HK-2 (cell line): Measurements from ENCODE around the gene MAD1L1.
"Not testable (repeated sequence)": the region's sequence is repeated elsewhere in the genome, so short reads cannot be mapped to it uniquely, and the experiment has no call there.

Experiments used
- DNase-seq: peaks from one replicate; pipeline ENCODE4 v3.0.0-alpha.2; 2018; ENCODE audit not compliant: unreplicated experiment

MAD1L1 gene

DNA sequence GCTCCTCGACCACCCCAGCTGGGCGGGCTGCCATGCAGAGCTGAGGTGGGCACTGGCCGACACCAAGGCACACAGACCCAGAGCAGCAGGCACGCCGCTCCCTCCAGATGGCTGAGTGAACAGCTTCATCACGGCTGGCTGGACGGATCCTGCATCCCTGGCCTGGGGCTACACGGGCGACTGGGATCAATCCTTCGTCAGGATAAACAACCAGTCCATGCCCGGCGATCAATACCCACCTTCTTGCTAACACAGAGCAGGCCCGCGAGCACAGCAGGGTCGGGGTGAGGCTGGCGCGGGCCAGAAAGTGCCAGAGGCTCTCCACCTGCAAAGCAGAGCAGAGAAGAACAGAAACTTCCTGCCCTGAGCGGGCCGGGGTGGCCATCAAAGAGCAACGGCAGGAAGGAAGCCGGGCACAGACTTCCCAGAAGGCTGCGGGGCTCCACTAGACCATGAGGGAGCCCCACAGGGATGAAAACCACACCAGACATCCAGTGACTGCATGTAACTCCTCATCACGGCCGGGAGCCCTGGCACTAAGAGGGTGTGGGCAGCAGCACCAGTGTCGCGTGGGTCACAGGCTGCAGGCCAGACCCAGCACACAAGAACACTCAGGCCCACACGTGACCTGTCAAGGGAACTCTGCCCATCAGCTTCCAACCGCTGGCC lies 166.4 kb downstream of the MAD1L1 start:
- DNase-seq = no peak

- DNase-seq = no peak
Observed at GRCh38 chr7:2065528-2065927, 167.2 kb downstream of the MAD1L1 start.

DNA sequence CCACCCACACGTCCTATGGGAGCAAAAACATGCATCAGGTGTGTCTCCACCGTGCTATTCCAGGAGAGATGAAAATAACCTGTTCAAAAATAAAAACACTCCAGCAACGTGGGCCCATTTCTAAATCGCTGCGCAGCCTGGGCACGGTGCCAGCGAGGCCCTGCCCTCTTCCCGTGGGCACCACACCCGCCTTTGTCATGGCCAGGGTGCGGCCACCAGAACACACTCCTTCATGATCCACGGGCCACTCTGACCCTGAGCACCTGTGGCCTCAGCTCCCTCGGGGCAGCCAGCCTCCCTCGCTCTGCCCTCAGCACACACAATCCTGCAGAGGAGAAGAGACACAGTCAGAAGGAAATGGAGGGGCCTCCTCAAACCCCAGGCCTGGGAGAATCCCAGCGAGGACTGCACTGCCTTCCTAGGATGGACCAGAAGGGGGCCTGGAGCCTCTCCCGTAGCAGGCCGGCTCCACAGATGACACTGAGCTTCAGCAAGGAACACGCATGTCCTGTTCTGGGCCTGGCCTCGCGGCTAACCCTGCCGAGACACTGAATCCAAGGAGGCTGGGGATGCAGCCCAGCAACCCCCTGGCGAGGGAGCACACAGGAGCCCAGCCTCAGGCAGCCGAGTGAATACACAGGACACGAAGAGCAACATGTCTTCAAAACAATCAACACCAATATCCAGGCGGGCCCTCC lies 169.0 kb downstream of the MAD1L1 start:
- DNase-seq = no peak

DNA sequence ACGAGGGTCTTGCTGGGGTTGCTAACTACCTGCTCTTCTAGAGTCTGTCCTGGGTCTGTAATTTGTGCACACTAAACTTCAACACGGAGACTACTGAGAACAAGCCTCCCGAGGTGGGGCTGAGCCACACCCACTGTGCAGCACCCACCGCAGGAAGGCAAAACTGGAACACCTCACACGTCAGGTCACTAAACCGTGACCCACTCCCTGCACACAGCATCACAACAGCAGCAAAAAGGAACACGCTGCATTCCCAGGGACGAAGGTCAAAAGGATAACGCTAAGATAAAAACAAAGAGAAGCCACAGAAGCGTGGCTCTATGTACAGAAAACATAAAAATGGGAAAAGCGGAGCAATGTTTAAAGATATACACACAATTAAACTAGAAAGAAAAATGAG lies 170.1 kb downstream of the MAD1L1 start:
- no peak for DNase-seq

DNA sequence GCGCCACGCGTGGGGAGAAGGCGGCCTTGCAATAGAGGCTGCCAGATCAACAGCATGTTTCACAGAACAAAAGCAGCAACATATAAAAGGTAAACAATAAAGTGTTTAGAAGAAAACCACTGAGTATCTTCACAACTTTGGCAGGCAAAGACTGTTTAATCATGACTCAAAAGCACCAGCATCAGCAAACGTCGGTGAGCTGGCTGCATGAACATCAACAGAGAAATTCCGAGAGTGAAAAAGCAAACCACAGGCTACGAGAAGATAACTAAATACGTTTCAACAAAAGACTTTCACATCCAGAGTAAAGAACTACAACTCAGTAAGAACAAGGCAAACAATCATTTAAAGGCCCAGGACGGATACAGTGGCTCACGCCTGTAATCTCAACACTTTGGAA lies 172.0 kb downstream of the MAD1L1 start:
- no peak for DNase-seq

- no peak for DNase-seq
Observed at GRCh38 chr7:2059964-2060700, 172.6 kb downstream of the MAD1L1 start.

DNA sequence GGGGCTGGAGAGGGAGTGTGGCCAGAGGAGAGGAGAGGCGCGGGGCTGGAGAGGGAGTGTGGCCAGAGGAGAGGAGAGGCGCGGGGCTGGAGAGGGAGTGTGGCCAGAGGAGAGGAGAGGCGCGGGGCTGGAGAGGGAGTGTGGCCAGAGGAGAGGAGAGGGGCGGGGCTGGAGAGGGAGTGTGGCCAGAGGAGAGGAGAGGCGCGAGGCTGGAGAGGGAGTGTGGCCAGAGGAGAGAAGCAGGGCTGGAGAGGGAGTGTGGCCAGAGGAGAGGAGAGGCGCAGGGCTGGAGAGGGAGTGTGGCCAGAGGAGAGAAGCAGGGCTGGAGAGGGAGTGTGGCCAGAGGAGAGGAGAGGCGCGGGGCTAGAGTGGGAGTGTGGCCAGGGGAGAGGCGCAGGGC lies 174.5 kb downstream of the MAD1L1 start:
- DNase-seq = not testable (repeated sequence)

- no peak for DNase-seq
Observed at GRCh38 chr7:2055956-2056355, 176.8 kb downstream of the MAD1L1 start.

GRCh38 chr7:2054927-2055326 lies 177.8 kb downstream of the MAD1L1 start:
- DNase-seq = no peak

DNA sequence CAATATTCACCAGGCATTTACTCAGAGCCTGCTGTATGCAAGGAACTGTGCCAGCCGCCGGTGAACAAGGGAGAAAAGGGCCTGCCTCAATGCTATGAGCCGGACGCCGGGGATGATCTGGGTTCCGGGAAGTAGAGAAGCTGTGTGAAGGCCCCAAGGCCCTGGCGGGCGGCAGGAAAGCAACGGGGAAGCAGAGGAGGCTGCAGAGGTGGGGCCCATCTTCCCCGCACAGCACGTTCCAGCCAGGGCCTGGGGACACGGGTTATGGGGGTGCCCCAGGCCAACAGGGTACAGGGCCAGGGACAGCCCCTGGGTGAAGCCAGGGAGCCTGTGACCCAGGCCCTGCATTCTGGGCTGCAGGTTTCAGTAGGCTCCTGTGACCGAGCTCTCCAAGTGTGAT lies 179.3 kb downstream of the MAD1L1 start:
- DNase-seq = no peak

- DNase-seq = no peak
Observed at GRCh38 chr7:2052657-2053048, 180.1 kb downstream of the MAD1L1 start.

GRCh38 chr7:2051707-2052656 lies 180.8 kb downstream of the MAD1L1 start:
- DNase-seq = no peak

DNA sequence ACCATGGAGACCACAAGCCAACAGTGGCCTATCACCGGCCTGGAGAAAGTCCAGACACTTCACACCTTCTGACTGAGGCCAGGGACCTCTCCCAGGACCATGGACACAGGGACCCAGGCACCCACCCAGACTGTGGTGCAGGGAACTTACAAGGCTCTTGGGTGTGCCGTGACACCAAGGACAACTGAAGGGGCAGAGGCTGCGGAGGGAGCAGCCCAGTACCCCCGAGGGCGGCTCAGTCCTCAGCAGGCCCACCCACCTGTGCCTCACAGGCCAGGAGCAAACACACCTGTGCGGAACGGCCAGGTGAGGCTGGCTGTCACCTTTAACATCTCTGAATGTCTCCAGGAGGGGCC lies 182.3 kb downstream of the MAD1L1 start:
- no peak for DNase-seq

DNA sequence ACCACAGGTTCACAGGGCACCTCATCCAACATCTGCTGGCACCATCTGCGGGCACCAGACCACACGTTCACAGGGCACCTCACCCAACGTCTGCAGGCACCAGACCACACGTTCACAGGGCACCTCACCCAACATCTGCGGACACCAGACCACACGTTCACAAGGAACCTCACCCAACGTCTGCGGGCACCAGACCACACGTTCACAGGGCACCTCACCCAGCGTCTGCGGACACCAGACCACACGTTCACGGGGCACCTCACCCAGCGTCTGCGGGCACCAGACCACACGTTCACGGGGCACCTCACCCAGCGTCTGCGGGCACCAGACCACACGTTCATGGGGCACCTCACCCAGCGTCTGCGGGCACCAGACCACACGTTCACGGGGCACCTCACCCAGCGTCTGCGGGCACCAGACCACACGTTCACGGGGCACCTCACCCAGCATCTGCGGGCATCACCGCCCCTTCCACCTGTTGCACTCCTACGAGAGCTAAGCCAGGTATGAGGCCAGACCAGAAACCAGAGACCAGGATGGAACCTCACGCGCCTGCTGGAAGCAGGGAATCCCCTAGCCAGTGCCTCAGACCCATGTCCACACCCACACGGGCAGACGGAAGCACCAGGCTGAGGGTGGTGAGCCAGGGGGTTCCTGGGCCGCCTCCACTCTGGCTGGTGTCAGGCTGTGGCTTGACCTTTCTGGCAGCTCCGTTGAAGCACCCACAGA lies 182.8 kb downstream of the MAD1L1 start:
- no peak for DNase-seq

- DNase-seq = no peak
Observed at GRCh38 chr7:2049111-2049781, 183.5 kb downstream of the MAD1L1 start.

GRCh38 chr7:2048531-2048930 lies 184.2 kb downstream of the MAD1L1 start:
- no peak for DNase-seq

DNA sequence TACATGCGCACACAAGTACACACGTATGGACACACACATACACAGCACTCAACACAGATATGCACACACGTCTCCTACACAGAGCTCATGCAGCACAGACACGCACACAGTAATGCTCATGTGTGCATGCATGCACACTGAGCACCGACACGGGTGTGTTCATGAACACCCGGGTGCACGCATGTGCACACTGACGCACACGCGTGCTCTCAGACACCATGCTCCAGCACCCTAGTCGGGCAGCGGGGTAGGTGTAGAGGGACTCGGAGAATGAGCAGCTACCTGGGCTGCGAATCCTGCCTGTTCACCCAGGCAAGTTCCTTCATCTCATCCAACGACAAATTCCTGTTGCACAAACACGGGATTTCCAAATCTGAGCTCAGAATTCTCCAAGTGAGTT lies 184.7 kb downstream of the MAD1L1 start:
- no peak for DNase-seq

DNA sequence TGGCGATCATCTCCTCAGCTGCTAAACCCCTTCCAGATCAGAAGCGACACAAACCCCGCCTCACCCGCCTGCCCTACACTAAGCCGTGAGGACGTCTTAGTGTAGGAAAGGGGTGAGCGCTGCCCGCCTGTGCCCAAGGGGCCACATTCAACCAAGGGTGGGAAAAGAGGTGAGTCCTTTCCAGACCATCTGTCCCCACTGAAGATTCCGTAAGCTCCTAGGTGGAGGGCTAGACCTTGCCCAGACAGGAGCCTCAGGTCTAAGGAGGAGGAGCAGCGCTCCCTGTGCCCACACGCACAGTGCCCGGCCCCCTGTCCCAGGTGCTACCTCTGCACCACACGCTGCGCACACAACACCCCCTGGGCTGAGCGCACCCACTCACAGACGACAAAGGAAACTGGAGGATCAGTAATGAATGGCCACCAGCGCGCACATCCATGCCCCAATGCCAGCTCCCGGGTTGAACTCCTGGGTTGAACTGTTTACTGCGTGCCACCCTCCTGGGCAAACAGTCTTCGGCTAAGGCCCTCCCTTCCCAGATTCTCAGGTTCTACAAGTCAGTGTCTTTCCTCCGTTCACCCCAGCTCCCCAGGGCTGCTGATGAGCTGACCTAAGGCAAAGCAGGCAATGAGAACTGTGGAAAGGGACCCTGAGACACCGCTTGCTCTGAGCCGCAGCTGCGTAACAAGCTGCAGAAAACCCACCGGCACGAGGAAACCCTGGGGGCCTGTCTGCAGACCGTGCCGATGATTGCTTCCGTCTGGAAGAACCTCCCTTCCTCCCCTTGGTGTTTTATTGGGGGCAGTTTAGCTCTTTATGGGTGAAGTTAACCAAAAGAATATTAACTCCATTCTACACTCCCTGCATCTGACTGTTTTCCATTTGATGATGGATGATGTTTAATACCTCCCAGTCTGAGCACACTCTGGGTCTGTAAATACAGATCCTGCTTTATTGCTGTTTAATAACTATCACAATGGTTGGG lies 185.9 kb downstream of the MAD1L1 start:
- no peak for DNase-seq
